WTC11 (cell line): Measurements from ENCODE around the gene TCTN1. TPM values are rescaled to one million over a fixed set of nuclear protein-coding genes. Genes with fewer than 3 reads are reported as not detected.
"Not testable (repeated sequence)": the region's sequence is repeated elsewhere in the genome, so short reads cannot be mapped to it uniquely, and the experiment has no call there.

ENCODE experiments used
- ATAC-seq: fragments of 200-7000 bp; cut with Tn5 transposase; 2 replicates; pipeline ENCODE4 v1.10.0; 2021; ENCODE audit warnings: mild to moderate bottlenecking, moderate library complexity
- CTCF ChIA-PET: fragments of 300-600 bp; sonication (Branson Sonifier 250); formaldehyde crosslinking; loops from one replicate; lab custom pipeline; 2021; ENCODE audit warnings: antibody characterized with exemption; lab: Charles Lee
- POLR2A ChIA-PET: fragments of 350-600 bp; sonication (Branson Sonifier 250); formaldehyde crosslinking; loops from one replicate; lab custom pipeline; 2021; ENCODE audit warnings: antibody characterized with exemption; lab: Charles Lee
- DNase-seq: peaks from one replicate; pipeline ENCODE4 v3.0.0; 2021; ENCODE audit warnings: low spot score
- H3K27ac Mint-ChIP-seq: 2 replicates; pipeline ENCODE4 v1.8.0; 2021; ENCODE audit warnings: mixed read lengths
- H3K27me3 Mint-ChIP-seq: 2 replicates; pipeline ENCODE4 v1.8.0; 2021; ENCODE audit warnings: low read depth, mild to moderate bottlenecking, moderate library complexity, mixed read lengths
- H3K36me3 Mint-ChIP-seq: 2 replicates; pipeline ENCODE4 v1.8.0; 2021; ENCODE audit warnings: mixed read lengths
- H3K4me1 Mint-ChIP-seq: 2 replicates; pipeline ENCODE4 v1.8.0; 2022; ENCODE audit warnings: mixed read lengths
- H3K4me3 Mint-ChIP-seq: 2 replicates; pipeline ENCODE4 v1.8.0; 2021; ENCODE audit warnings: mild to moderate bottlenecking, moderate library complexity, mixed read lengths
- H3K9me3 Mint-ChIP-seq: 2 replicates; pipeline ENCODE4 v1.8.0; 2021; ENCODE audit warnings: mixed read lengths
- CBFB ChIP-seq: sonication (generic); formaldehyde crosslinking; IDR thresholded peaks from 2 replicates; pipeline ENCODE4 v1.8.1; 2022; ENCODE audit warnings: mild to moderate bottlenecking, low read depth, missing genetic modification reagents
- FOXK1 ChIP-seq: sonication (generic); formaldehyde crosslinking; IDR thresholded peaks from 2 replicates; pipeline ENCODE4 v1.8.0; 2022; ENCODE audit warnings: mild to moderate bottlenecking, moderate library complexity, missing genetic modification reagents
- GTF2I ChIP-seq: fragments of 250-450 bp; sonication (Bioruptor Pico); conservative IDR thresholded peaks from 2 replicates; pipeline ENCODE4 v1.4.0; 2021; ENCODE audit warnings: mild to moderate bottlenecking
- SP1 ChIP-seq: sonication (generic); formaldehyde crosslinking; conservative IDR thresholded peaks from 2 replicates; pipeline ENCODE4 v1.8.1; 2022; ENCODE audit warnings: missing genetic modification reagents
- TEAD1 ChIP-seq: sonication (generic); formaldehyde crosslinking; IDR thresholded peaks from 2 replicates; pipeline ENCODE4 v1.8.0; 2022; ENCODE audit warnings: mild to moderate bottlenecking, missing genetic modification reagents
- ZBTB21 ChIP-seq: sonication (generic); formaldehyde crosslinking; IDR thresholded peaks from 2 replicates; pipeline ENCODE4 v1.8.1; 2023; ENCODE audit warnings: mild to moderate bottlenecking, missing genetic modification reagents, borderline replicate concordance
- ZNF219 ChIP-seq: sonication (generic); formaldehyde crosslinking; IDR thresholded peaks from 2 replicates; pipeline ENCODE4 v1.8.0; 2023; ENCODE audit warnings: missing genetic modification reagents, mild to moderate bottlenecking, borderline replicate concordance
- ZNF263 ChIP-seq: sonication (generic); formaldehyde crosslinking; IDR thresholded peaks from 2 replicates; pipeline ENCODE4 v1.8.1; 2022; ENCODE audit warnings: low read depth, mild to moderate bottlenecking, moderate library complexity, missing genetic modification reagents
- ZNF512 ChIP-seq: sonication (generic); formaldehyde crosslinking; IDR thresholded peaks from 2 replicates; pipeline ENCODE4 v1.8.1; 2022; ENCODE audit warnings: missing genetic modification reagents, borderline replicate concordance
- ZNF671 ChIP-seq: fragments of 250-450 bp; sonication (Bioruptor Pico); IDR thresholded peaks from 2 replicates; pipeline ENCODE4 v1.8.0; 2021; ENCODE audit warnings: mild to moderate bottlenecking
- total RNA-seq: library from RNA; stranded (reverse); gene quantifications from 3 replicates; pipeline ENCODE4 v1.2.3, GENCODE V29; 2021
- TF ChIP-seq, protein P1 (sequence below): sonication (generic); formaldehyde crosslinking; IDR thresholded peaks from 2 replicates; pipeline ENCODE4 v1.8.0; 2022; ENCODE audit warnings: mild to moderate bottlenecking, missing genetic modification reagents
- TF ChIP-seq, protein P2 (sequence below): sonication (generic); formaldehyde crosslinking; IDR thresholded peaks from 2 replicates; pipeline ENCODE4 v1.8.0; 2022; ENCODE audit warnings: missing genetic modification reagents
- TF ChIP-seq, protein P3 (sequence below): fragments of 250-450 bp; sonication (Bioruptor Pico); IDR thresholded peaks from 2 replicates; pipeline ENCODE4 v2.1.2; 2022; ENCODE audit warnings: mild to moderate bottlenecking, moderate library complexity

TCTN1 gene
- total RNA-seq, 1 experiment from 2014 or later: 10.3 TPM

GRCh38 chr12:110599334-110599733 is 14.6 kb upstream of the TCTN1 start:
- ATAC-seq (no peak), DNase-seq (no peak)
- TF ChIP-seq ZNF512 (CRISPR knock-in tag): no peak
- TF ChIP-seq, protein P1, sequence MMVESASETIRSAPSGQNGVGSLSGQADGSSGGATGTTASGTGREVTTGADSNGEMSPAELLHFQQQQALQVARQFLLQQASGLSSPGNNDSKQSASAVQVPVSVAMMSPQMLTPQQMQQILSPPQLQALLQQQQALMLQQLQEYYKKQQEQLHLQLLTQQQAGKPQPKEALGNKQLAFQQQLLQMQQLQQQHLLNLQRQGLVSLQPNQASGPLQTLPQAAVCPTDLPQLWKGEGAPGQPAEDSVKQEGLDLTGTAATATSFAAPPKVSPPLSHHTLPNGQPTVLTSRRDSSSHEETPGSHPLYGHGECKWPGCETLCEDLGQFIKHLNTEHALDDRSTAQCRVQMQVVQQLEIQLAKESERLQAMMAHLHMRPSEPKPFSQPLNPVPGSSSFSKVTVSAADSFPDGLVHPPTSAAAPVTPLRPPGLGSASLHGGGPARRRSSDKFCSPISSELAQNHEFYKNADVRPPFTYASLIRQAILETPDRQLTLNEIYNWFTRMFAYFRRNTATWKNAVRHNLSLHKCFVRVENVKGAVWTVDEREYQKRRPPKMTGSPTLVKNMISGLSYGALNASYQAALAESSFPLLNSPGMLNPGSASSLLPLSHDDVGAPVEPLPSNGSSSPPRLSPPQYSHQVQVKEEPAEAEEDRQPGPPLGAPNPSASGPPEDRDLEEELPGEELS (CRISPR knock-in tag): no peak
- TF ChIP-seq, protein P2, sequence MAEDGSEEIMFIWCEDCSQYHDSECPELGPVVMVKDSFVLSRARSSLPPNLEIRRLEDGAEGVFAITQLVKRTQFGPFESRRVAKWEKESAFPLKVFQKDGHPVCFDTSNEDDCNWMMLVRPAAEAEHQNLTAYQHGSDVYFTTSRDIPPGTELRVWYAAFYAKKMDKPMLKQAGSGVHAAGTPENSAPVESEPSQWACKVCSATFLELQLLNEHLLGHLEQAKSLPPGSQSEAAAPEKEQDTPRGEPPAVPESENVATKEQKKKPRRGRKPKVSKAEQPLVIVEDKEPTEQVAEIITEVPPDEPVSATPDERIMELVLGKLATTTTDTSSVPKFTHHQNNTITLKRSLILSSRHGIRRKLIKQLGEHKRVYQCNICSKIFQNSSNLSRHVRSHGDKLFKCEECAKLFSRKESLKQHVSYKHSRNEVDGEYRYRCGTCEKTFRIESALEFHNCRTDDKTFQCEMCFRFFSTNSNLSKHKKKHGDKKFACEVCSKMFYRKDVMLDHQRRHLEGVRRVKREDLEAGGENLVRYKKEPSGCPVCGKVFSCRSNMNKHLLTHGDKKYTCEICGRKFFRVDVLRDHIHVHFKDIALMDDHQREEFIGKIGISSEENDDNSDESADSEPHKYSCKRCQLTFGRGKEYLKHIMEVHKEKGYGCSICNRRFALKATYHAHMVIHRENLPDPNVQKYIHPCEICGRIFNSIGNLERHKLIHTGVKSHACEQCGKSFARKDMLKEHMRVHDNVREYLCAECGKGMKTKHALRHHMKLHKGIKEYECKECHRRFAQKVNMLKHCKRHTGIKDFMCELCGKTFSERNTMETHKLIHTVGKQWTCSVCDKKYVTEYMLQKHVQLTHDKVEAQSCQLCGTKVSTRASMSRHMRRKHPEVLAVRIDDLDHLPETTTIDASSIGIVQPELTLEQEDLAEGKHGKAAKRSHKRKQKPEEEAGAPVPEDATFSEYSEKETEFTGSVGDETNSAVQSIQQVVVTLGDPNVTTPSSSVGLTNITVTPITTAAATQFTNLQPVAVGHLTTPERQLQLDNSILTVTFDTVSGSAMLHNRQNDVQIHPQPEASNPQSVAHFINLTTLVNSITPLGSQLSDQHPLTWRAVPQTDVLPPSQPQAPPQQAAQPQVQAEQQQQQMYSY (CRISPR knock-in tag): no peak
- TF ChIP-seq ZNF219 (CRISPR knock-in tag): no peak
- no peak for TF ChIP-seq ZNF671 (CRISPR knock-in tag)
- TF ChIP-seq TEAD1 (CRISPR knock-in tag): no peak
- TF ChIP-seq, protein P3, sequence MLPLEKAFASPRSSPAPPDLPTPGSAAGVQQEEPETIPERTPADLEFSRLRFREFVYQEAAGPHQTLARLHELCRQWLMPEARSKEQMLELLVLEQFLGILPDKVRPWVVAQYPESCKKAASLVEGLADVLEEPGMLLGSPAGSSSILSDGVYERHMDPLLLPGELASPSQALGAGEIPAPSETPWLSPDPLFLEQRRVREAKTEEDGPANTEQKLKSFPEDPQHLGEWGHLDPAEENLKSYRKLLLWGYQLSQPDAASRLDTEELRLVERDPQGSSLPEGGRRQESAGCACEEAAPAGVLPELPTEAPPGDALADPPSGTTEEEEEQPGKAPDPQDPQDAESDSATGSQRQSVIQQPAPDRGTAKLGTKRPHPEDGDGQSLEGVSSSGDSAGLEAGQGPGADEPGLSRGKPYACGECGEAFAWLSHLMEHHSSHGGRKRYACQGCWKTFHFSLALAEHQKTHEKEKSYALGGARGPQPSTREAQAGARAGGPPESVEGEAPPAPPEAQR (CRISPR knock-in tag): no peak
- TF ChIP-seq GTF2I (CRISPR knock-in tag): no peak
- ChIA-PET POLR2A (interaction anchor here (0.7 kb wide), 1 partner anchor 318 kb away, joined by 4 read pairs; no protein-coding TSS in a partner anchor), CTCF (interaction anchor here (0.6 to 6.4 kb wide), 2 partner anchors 149 to 885 kb away, joined by 3 to 55 read pairs; partner anchors contain the start of gene ARPC3)
- Mint-ChIP-seq H3K4me1 (no peaks in the 10 kb centered on the region), H3K36me3 (no peaks in the 10 kb centered on the region), H3K27ac (no peak overlapping the region), H3K27me3 (no peaks in the 10 kb centered on the region), H3K4me3 (no peak overlapping the region), H3K9me3 (no peaks in the 10 kb centered on the region)

DNA sequence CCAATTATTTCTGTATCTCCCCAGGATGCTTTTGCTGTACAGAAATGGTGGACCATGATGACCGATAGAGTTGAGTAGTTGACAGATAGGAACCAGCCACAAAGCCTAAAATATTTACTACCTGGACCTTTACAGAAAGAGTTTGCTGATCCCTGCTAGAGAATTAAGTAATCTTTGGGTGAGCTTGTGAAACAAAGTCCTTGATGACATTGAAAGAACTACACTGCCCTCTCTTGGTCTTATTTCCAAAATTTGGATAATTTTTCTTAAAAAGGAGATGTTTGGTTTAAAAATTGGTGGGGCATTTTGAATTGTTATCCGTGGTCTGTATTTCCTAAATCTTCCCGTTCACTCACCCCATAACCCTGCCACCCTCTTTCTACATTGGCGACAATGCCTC is 13.7 kb upstream of the TCTN1 start:
- H3K4me1 Mint-ChIP-seq: no peaks in the 10 kb centered on the region
- CTCF ChIA-PET: interaction anchor here (0.6 to 6.4 kb wide), 16 partner anchors 14 to 884 kb away, joined by 3 to 55 read pairs (median 4); partner anchors contain the start of genes ARPC3, FAM216A, GPN3 and RAD9B
- no peaks in the 10 kb centered on the region for H3K27me3 Mint-ChIP-seq
- no peak for ATAC-seq
- TF ChIP-seq ZNF263 (no peak), ZBTB21 (CRISPR knock-in tag) (no peak), CBFB (no peak), SP1 (CRISPR knock-in tag) (no peak), FOXK1 (CRISPR knock-in tag) (no peak)
- TF ChIP-seq, protein P2 (CRISPR knock-in tag): no peak
- DNase-seq: no peak
- H3K4me3 Mint-ChIP-seq: no peak overlapping the region
- no peaks in the 10 kb centered on the region for H3K9me3 Mint-ChIP-seq
- no peaks in the 10 kb centered on the region for H3K36me3 Mint-ChIP-seq
- POLR2A ChIA-PET: interaction anchor here (0.7 kb wide), 1 partner anchor 319 kb away, joined by 4 read pairs; no protein-coding TSS in a partner anchor
- H3K27ac Mint-ChIP-seq: no peak overlapping the region

- H3K4me1 Mint-ChIP-seq, H3K9me3 Mint-ChIP-seq, H3K36me3 Mint-ChIP-seq, H3K4me3 Mint-ChIP-seq, H3K27me3 Mint-ChIP-seq, H3K27ac Mint-ChIP-seq: not testable (repeated sequence)
- ChIA-PET POLR2A (interaction anchor here (1.0 kb wide), 1 partner anchor 134 kb away, joined by 4 read pairs; the partner anchor contains the start of gene GPN3), CTCF (interaction anchor here (0.6 to 6.4 kb wide), 10 partner anchors 12 to 230 kb away, joined by 3 to 55 read pairs (median 5); partner anchors contain the start of genes ARPC3, FAM216A, GPN3 and TCTN1)
- ATAC-seq: peak; percentile 80
- DNase-seq: peak; percentile 33
Measured at GRCh38 chr12:110602085-110602814, 11.7 kb upstream of the TCTN1 start.
